ENCODE data around the gene TMED4. TPM values are rescaled to one million over a fixed set of nuclear protein-coding genes. Genes with fewer than 3 reads are reported as not detected.

The TMED4 gene
- total RNA-seq, 1 experiment from 2014 or later: 67.3 TPM

DNA sequence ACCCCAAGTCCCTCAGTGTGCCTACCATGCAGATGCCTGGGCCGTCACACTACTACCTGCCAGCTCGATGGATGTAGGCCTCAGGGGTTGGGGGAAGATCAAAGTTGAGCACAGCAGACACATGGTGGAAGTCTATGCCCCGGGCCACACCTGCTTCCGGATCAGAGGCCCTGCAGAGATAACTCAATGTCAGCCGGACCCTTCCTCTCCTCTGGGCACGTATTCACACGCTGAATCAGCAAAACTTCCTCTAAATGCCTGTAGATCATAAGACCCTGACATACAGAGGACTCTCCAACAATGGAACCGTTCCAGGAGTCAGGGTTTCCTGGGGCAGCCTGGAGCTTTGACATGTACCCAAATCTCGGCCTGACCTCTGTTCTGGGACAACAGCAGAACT is 12.1 kb downstream of the TMED4 start:
- TF ChIP-seq POLR2AphosphoS5 (IDR thresholded peaks at IDR 0.05; ENCODE audit: low read depth, low read length) (0 out of 2 replicates have a peak, but pooled peaks have one; percentile 16), EZH2phosphoT487 (IDR thresholded peaks at IDR 0.05; ENCODE audit: borderline replicate concordance) (no peak)
- peaks cover 77% of the 10 kb centered on the region for H3K79me2 ChIP-seq (ENCODE audit: insufficient read depth, low read length)
- H3K9ac ChIP-seq (ENCODE audit: low read length): no peak overlapping the region
- H2AFZ ChIP-seq (ENCODE audit: low read depth, low read length, poor library complexity, severe bottlenecking): no peak overlapping the region
- H4K20me1 ChIP-seq (ENCODE audit: insufficient read depth): peaks cover 3% of the 10 kb centered on the region; the same call in 1 of the 2 replicates
- peaks cover 11 to 16% of the 10 kb centered on the region in 2 experiments; a peak in 3 of 4 replicates for H3K4me1 ChIP-seq (ENCODE audit: control insufficient read depth in 1 of 2, insufficient read depth in 2 of 2, low read length in 2 of 2)
- no peaks in the 10 kb centered on the region for H3K9me3 ChIP-seq (ENCODE audit: control insufficient read depth in 1 of 2, insufficient read depth in 1 of 2, low read depth in 1 of 2, low read length in 2 of 2)
- H3K4me2 ChIP-seq (ENCODE audit: low read length): no peak overlapping the region
- ChIA-PET RAD21 (ENCODE audit: low non-redundant PET in 1 of 2, low total read pairs in 2 of 2, uncharacterized antibody in 2 of 2, unreplicated experiment in 2 of 2) (no interaction called here), POLR2A (no interaction called here), CTCF (no interaction called here)
- DNase-seq (ENCODE audit: low read depth, low spot score): no peak
- no peak overlapping the region for H3K27ac ChIP-seq (ENCODE audit: low read depth, low read length)
- intact Hi-C loops (cut with micrococcal nuclease): loop anchor here (5.0 kb wide), 1 partner anchor 223 kb away; no protein-coding TSS in a partner anchor
- no TSS peak for BruUV-seq (replicated peaks)
- ATAC-seq: no peak
- H3K27me3 ChIP-seq (ENCODE audit: insufficient read depth, low read length): no peaks in the 10 kb centered on the region
- no peak overlapping the region for H3K4me3 ChIP-seq (replicated peaks in 1 of 2; ENCODE audit: low read depth in 1 of 2, low read length in 2 of 2)
- H3K9me2 ChIP-seq (ENCODE audit: insufficient read depth): no peaks in the 10 kb centered on the region
- H3K36me3 ChIP-seq (ENCODE audit: control insufficient read depth in 1 of 2, insufficient read depth in 2 of 2, low read length in 2 of 2): peaks cover 62 to 68% of the 10 kb centered on the region in 2 experiments

DNA sequence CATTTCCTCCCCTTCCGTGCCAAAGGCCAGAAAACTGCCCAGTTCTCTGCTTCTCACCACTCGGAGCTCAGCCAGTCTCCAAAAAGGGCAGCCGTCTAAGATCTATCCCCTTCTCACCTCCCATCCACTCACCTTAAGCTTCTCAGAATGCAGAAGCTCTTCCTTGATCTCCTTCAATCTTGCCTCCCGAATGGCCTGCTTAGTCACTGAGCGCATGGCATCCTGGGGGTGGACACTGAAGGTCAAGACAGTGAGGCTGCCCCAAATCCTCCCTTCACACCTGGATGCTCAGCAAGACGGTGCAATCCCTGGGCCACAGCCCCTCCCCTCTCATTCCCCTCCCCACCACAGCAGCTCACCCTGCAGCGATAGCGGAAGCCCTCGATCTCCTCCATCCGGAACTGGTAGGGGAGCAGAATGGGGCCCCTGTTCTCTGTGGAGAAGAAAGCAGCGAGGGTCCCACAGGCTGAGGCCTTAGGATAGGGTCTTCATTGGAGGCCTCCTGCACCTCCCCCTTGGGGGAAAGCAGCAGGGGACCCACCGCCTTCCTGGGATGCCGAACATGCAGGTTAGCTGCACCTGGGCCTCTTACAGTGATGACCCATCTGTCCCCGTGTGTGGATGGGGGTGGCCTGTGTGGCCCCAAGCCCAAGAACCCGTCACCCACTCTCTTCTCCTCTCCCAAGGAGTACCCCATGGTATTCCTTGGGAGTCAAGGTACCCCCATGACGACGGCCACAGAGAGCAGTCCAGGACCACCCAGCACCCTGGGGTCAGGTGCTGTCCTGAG is 13.1 kb downstream of the TMED4 start:
- ChIA-PET POLR2A (no interaction called here), CTCF (no interaction called here), RAD21 (ENCODE audit: low non-redundant PET in 1 of 2, low total read pairs in 2 of 2, uncharacterized antibody in 2 of 2, unreplicated experiment in 2 of 2) (no interaction called here)
- no TSS peak for BruUV-seq (replicated peaks)
- Histone ChIP-seq H3K27ac (ENCODE audit: low read depth, low read length) (no peak overlapping the region), H3K9me3 (ENCODE audit: control insufficient read depth in 1 of 2, insufficient read depth in 1 of 2, low read depth in 1 of 2, low read length in 2 of 2) (no peaks in the 10 kb centered on the region), H3K36me3 (ENCODE audit: control insufficient read depth in 1 of 2, insufficient read depth in 2 of 2, low read length in 2 of 2) (peaks cover 68 to 78% of the 10 kb centered on the region in 2 experiments), H3K27me3 (ENCODE audit: insufficient read depth, low read length) (no peaks in the 10 kb centered on the region), H3K79me2 (ENCODE audit: insufficient read depth, low read length) (peaks cover 70% of the 10 kb centered on the region), H3K4me3 (replicated peaks in 1 of 2; ENCODE audit: low read depth in 1 of 2, low read length in 2 of 2) (no peak overlapping the region), H4K20me1 (ENCODE audit: insufficient read depth) (peaks cover 3% of the 10 kb centered on the region; the same call in 1 of the 2 replicates), H3K9me2 (ENCODE audit: insufficient read depth) (no peaks in the 10 kb centered on the region), H2AFZ (ENCODE audit: low read depth, low read length, poor library complexity, severe bottlenecking) (no peak overlapping the region), H3K9ac (ENCODE audit: low read length) (no peak overlapping the region), H3K4me2 (ENCODE audit: low read length) (no peak overlapping the region), H3K4me1 (ENCODE audit: control insufficient read depth in 1 of 2, insufficient read depth in 2 of 2, low read length in 2 of 2) (peaks cover 6 to 12% of the 10 kb centered on the region in 2 experiments; a peak in 2 of 4 replicates)
- no peak for DNase-seq (ENCODE audit: low read depth, low spot score)
- intact Hi-C loops (cut with micrococcal nuclease): loop anchor here (5.0 kb wide), 1 partner anchor 222 kb away; no protein-coding TSS in a partner anchor
- ATAC-seq: no peak
- TF ChIP-seq JUND (IDR thresholded peaks at IDR 0.05): no peak
- no peak for TF ChIP-seq YY1 (IDR thresholded peaks at IDR 0.05; ENCODE audit: extremely low read depth, insufficient replicate concordance, low read depth, low read length)
- TF ChIP-seq CEBPB (IDR thresholded peaks at IDR 0.05; ENCODE audit: low read depth): no peak
- TF ChIP-seq, protein P1, sequence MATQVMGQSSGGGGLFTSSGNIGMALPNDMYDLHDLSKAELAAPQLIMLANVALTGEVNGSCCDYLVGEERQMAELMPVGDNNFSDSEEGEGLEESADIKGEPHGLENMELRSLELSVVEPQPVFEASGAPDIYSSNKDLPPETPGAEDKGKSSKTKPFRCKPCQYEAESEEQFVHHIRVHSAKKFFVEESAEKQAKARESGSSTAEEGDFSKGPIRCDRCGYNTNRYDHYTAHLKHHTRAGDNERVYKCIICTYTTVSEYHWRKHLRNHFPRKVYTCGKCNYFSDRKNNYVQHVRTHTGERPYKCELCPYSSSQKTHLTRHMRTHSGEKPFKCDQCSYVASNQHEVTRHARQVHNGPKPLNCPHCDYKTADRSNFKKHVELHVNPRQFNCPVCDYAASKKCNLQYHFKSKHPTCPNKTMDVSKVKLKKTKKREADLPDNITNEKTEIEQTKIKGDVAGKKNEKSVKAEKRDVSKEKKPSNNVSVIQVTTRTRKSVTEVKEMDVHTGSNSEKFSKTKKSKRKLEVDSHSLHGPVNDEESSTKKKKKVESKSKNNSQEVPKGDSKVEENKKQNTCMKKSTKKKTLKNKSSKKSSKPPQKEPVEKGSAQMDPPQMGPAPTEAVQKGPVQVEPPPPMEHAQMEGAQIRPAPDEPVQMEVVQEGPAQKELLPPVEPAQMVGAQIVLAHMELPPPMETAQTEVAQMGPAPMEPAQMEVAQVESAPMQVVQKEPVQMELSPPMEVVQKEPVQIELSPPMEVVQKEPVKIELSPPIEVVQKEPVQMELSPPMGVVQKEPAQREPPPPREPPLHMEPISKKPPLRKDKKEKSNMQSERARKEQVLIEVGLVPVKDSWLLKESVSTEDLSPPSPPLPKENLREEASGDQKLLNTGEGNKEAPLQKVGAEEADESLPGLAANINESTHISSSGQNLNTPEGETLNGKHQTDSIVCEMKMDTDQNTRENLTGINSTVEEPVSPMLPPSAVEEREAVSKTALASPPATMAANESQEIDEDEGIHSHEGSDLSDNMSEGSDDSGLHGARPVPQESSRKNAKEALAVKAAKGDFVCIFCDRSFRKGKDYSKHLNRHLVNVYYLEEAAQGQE (IDR thresholded peaks at IDR 0.05; ENCODE audit: low read depth): no peak
- TF ChIP-seq, protein P2, sequence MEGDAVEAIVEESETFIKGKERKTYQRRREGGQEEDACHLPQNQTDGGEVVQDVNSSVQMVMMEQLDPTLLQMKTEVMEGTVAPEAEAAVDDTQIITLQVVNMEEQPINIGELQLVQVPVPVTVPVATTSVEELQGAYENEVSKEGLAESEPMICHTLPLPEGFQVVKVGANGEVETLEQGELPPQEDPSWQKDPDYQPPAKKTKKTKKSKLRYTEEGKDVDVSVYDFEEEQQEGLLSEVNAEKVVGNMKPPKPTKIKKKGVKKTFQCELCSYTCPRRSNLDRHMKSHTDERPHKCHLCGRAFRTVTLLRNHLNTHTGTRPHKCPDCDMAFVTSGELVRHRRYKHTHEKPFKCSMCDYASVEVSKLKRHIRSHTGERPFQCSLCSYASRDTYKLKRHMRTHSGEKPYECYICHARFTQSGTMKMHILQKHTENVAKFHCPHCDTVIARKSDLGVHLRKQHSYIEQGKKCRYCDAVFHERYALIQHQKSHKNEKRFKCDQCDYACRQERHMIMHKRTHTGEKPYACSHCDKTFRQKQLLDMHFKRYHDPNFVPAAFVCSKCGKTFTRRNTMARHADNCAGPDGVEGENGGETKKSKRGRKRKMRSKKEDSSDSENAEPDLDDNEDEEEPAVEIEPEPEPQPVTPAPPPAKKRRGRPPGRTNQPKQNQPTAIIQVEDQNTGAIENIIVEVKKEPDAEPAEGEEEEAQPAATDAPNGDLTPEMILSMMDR (IDR thresholded peaks at IDR 0.05 in 2 of 3, conservative IDR thresholded peaks at IDR 0.05 in 1 of 3; ENCODE audit: borderline replicate concordance in 1 of 3, insufficient read depth in 1 of 3, low read depth in 2 of 3, low read length in 2 of 3): no peak
- no peak for TF ChIP-seq ZFX (IDR thresholded peaks at IDR 0.05)
- TF ChIP-seq EGR1 (IDR thresholded peaks at IDR 0.05; ENCODE audit: low read depth): no peak
- TF ChIP-seq, protein P3, sequence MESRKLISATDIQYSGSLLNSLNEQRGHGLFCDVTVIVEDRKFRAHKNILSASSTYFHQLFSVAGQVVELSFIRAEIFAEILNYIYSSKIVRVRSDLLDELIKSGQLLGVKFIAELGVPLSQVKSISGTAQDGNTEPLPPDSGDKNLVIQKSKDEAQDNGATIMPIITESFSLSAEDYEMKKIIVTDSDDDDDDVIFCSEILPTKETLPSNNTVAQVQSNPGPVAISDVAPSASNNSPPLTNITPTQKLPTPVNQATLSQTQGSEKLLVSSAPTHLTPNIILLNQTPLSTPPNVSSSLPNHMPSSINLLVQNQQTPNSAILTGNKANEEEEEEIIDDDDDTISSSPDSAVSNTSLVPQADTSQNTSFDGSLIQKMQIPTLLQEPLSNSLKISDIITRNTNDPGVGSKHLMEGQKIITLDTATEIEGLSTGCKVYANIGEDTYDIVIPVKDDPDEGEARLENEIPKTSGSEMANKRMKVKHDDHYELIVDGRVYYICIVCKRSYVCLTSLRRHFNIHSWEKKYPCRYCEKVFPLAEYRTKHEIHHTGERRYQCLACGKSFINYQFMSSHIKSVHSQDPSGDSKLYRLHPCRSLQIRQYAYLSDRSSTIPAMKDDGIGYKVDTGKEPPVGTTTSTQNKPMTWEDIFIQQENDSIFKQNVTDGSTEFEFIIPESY (IDR thresholded peaks at IDR 0.05; ENCODE audit: extremely low read depth, insufficient replicate concordance, low read length): no peak
